B cell (primary cell): Measurements from ENCODE around the gene CACNA1H. TPM values are rescaled to one million over a fixed set of nuclear protein-coding genes. Genes with fewer than 3 reads are reported as not detected.

Source experiments
- ATAC-seq: fragments of 200-7000 bp; cut with Tn5 transposase; one replicate; pipeline ENCODE4 v1.10.0; 2021; ENCODE audit warnings: low read depth, mild to moderate bottlenecking, moderate number of reproducible peaks, moderate library complexity
- CTCF ChIA-PET: fragments of 350-600 bp; sonication (Branson Sonifier 250); formaldehyde crosslinking; loops from one replicate; lab custom pipeline; 2021; ENCODE audit warnings: antibody characterized with exemption, inconsistent platforms; lab: Charles Lee
- POLR2A ChIA-PET: fragments of 350-600 bp; sonication (Branson Sonifier 250); formaldehyde crosslinking; loops from one replicate; lab custom pipeline; 2021; ENCODE audit warnings: antibody characterized with exemption; lab: Charles Lee
- DNase-seq: peaks from one replicate; pipeline ENCODE4 v3.0.0; 2013
- H2AFZ ChIP-seq: 2 replicates; pipeline ENCODE4 v1.6.1; 2012; ENCODE audit warnings: mild to moderate bottlenecking, low read depth, low read length; ENCODE audit not compliant: insufficient read depth, poor library complexity, severe bottlenecking
- H3K27ac ChIP-seq, 2 donors: 1 replicate in 1 of 2; 2 replicates in 1 of 2; pipeline ENCODE4 v1.5.1; 2012 to 2013; ENCODE audit warnings: low read length in 2 of 2, mild to moderate bottlenecking in 2 of 2, moderate library complexity in 1 of 2
- H3K27me3 ChIP-seq, 4 experiments: fragments of 200-600 bp in 1 of 4; sonication (generic) in 1 of 4; replicated peaks in 1 of 4; 1 replicate in 2 of 4; 2 replicates in 2 of 4; pipeline versions ENCODE4 v1.6.1 to v1.7.0; 2013 to 2016; ENCODE audit warnings: low read length in 3 of 4, mild to moderate bottlenecking in 2 of 4, mixed read lengths in 1 of 4, moderate library complexity in 1 of 4; ENCODE audit not compliant: insufficient read depth in 4 of 4, control insufficient read depth in 3 of 4; ENCODE audit errors: control extremely low read depth in 1 of 4
- H3K36me3 ChIP-seq, 2 experiments: replicated peaks in 1 of 2; 1 replicate in 1 of 2; 2 replicates in 1 of 2; pipeline versions ENCODE4 v1.6.1 to v1.7.1; 2013; ENCODE audit warnings: low read length in 1 of 2; ENCODE audit not compliant: insufficient read depth in 2 of 2, control insufficient read depth in 1 of 2; ENCODE audit errors: control extremely low read depth in 1 of 2, extremely low read depth in 1 of 2
- H3K4me1 ChIP-seq, 2 donors: fragments of 200-600 bp in 1 of 2; sonication (generic) in 1 of 2; 1 replicate in 1 of 2; 2 replicates in 1 of 2; pipeline versions ENCODE4 v1.5.1 to v1.6.1; 2013 to 2017; ENCODE audit warnings: low read length in 2 of 2; ENCODE audit not compliant: control insufficient read depth in 2 of 2, insufficient read depth in 2 of 2
- H3K4me2 ChIP-seq: replicated peaks from 2 replicates; pipeline ENCODE3; 2012; ENCODE audit warnings: mild to moderate bottlenecking, low read depth, low read length; ENCODE audit not compliant: poor library complexity, severe bottlenecking
- H3K4me3 ChIP-seq, 5 experiments: fragments of 200-600 bp in 1 of 5; sonication (generic) in 1 of 5; 1 replicate in 3 of 5; 2 replicates in 2 of 5; pipeline versions ENCODE4 v1.5.1 to v1.7.0; 2011 to 2016; ENCODE audit warnings: low read length in 4 of 5, mild to moderate bottlenecking in 4 of 5, low read depth in 2 of 5, control low read depth in 1 of 5, moderate library complexity in 1 of 5; ENCODE audit not compliant: insufficient read depth in 1 of 5; ENCODE audit errors: control extremely low read depth in 1 of 5, extremely low read depth in 1 of 5
- H3K79me2 ChIP-seq: fragments of 200-600 bp; sonication (generic); one replicate; pipeline ENCODE4 v1.6.0; 2016; ENCODE audit warnings: low read length; ENCODE audit not compliant: control insufficient read depth, insufficient read depth
- H3K9ac ChIP-seq: fragments of 200-600 bp; sonication (generic); 2 replicates; pipeline ENCODE4 v1.6.1; 2017; ENCODE audit warnings: mild to moderate bottlenecking, low read length, moderate library complexity
- H3K9me3 ChIP-seq, 3 donors: one replicate each; pipeline versions ENCODE4 v1.6.1 to v1.7.1; 2013; ENCODE audit warnings: low read length in 2 of 3; ENCODE audit not compliant: control insufficient read depth in 2 of 3, insufficient read depth in 1 of 3; ENCODE audit errors: control extremely low read depth in 1 of 3
- H4K20me1 ChIP-seq: 2 replicates; pipeline ENCODE4 v1.6.0; 2012; ENCODE audit warnings: mild to moderate bottlenecking, low read length; ENCODE audit not compliant: insufficient read depth, control insufficient read depth, poor library complexity, severe bottlenecking
- H3K27ac Mint-ChIP-seq: one replicate; pipeline ENCODE4 v1.8.0; 2021; ENCODE audit warnings: mixed read lengths
- H3K27me3 Mint-ChIP-seq: one replicate; pipeline ENCODE4 v1.8.0; 2021; ENCODE audit warnings: mixed read lengths
- H3K4me1 Mint-ChIP-seq: one replicate; pipeline ENCODE4 v1.8.0; 2021; ENCODE audit warnings: mixed read lengths
- H3K4me3 Mint-ChIP-seq: one replicate; pipeline ENCODE4 v1.8.0; 2021; ENCODE audit warnings: mixed read lengths
- H3K9me3 Mint-ChIP-seq: one replicate; pipeline ENCODE4 v1.8.0; 2022; ENCODE audit warnings: mixed read lengths; ENCODE audit not compliant: insufficient read depth
- CTCF ChIP-seq: fragments of 200-600 bp; IDR thresholded peaks from one replicate; pipeline ENCODE4 v1.8.0; 2022; ENCODE audit warnings: antibody characterized with exemption, mild to moderate bottlenecking
- EZH2 ChIP-seq: IDR thresholded peaks from 2 replicates; pipeline ENCODE4 v1.6.1; 2012; ENCODE audit warnings: borderline replicate concordance, low read depth, mild to moderate bottlenecking, moderate library complexity, low read length; ENCODE audit not compliant: insufficient read depth, poor library complexity, severe bottlenecking
- whole genome bisulfite sequencing: methylation state at CpG from one replicate; pipeline ENCODE4 v1.1.5; 2013; ENCODE audit warnings: missing lambda C conversion rate; ENCODE audit not compliant: insufficient coverage; 5-methylcytosine and 5-hydroxymethylcytosine counted together
- intact Hi-C: fragments of 100-400 bp; cut with micrococcal nuclease; formaldehyde crosslinking; loops from one replicate; pipeline ENCODE4 v1.10.0; 2022
- polyA plus RNA-seq: library from polyadenylated mRNA; depleted of rRNA; stranded (reverse); fragments of >200 nt; gene quantifications from 2 replicates; pipeline ENCODE4 v1.2.3, GENCODE V29; 2012
- total RNA-seq, 2 donors: library from RNA; stranded (reverse); fragments of 120-200 nt in 1 of 2; gene quantifications; 1 replicate in 1 of 2; 2 replicates in 1 of 2; pipeline versions ENCODE4 v1.2.3 to v1.2.4, GENCODE V29; 2013 to 2022

Gene CACNA1H
- total and polyA plus RNA-seq, 2 donors (not counting 1 experiment from before 2014, with no cell fraction given): 0.05 to 0.10 TPM

DNA sequence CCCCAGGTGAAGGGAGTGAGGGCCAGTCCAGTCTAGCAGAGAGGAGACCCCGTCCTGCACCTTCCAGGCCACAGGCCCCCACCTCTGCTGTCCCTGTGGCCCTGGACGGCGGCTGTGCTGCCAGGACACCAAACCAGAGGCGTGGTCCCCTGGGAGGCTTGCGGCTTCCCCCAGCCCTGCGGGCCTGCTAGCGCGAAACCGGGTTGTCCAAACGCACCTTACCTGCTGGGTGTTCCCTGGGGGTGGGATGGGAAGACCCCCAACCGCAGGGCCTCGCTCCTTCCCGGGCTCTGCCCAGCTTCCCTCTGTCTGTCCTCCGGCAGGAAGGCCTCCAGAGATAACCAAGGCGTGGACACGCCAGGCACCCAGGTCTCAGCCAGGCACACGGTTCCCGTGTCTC lies 19.6 kb upstream of the CACNA1H start:
- POLR2A ChIA-PET: no interaction called here
- peaks cover 6% of the 10 kb centered on the region for H3K27me3 Mint-ChIP-seq
- H3K4me1 Mint-ChIP-seq: no peaks in the 10 kb centered on the region

More for the DNA sequence above, 19.6 kb upstream of the CACNA1H start:
- CTCF ChIA-PET: no interaction called here
- H3K27me3 ChIP-seq: no peaks in the 10 kb centered on the region
- WGBS: 82% methylated on average over 18 of the region's 18 CpGs
- no peaks in the 10 kb centered on the region for H3K36me3 ChIP-seq
- H3K9me3 Mint-ChIP-seq: no peaks in the 10 kb centered on the region
- TF ChIP-seq EZH2: no peak
- TF ChIP-seq CTCF: no peak
- DNase-seq (no peak), ATAC-seq (no peak)
- H3K4me1 ChIP-seq: no peaks in the 10 kb centered on the region
- no peak overlapping the region for H3K4me3 ChIP-seq
- intact Hi-C loops: no loop called here
- peaks cover 0 to 5% (median 0%) of the 10 kb centered on the region in 3 donors for H3K9me3 ChIP-seq
- no peak overlapping the region for H3K27ac ChIP-seq
- no peak overlapping the region for H2AFZ ChIP-seq
- no peak overlapping the region for H3K4me2 ChIP-seq
- no peaks in the 10 kb centered on the region for H4K20me1 ChIP-seq
- H3K4me3 Mint-ChIP-seq: no peak overlapping the region
- H3K9ac ChIP-seq: no peak overlapping the region
- no peak overlapping the region for H3K27ac Mint-ChIP-seq
- H3K79me2 ChIP-seq: no peaks in the 10 kb centered on the region
